MCF 10A (cell line): ENCODE results near the gene NUP210L. TPM values are rescaled to one million over a fixed set of nuclear protein-coding genes. Genes with fewer than 3 reads are reported as not detected.

Experiments
- BruUV-seq: library from RNA; stranded (reverse); fragments of 400-500 nt; replicated peaks from 2 replicates; lab custom pipeline; 2021; lab: Mats Ljungman, UMichigan
- CTCF ChIA-PET: fragments of 300-600 bp; sonication (Branson Sonifier 250); formaldehyde crosslinking; extraction: SDS; loops from one replicate; lab custom pipeline; 2021; ENCODE audit warnings: antibody characterized with exemption, inconsistent platforms; lab: Yijun Ruan, JAX
- POLR2A ChIA-PET: fragments of 300-600, 350-650 bp; sonication (Branson Sonifier 250); formaldehyde crosslinking; extraction: SDS; loops from one replicate; lab custom pipeline; 2020; ENCODE audit warnings: antibody characterized with exemption, inconsistent platforms; lab: Yijun Ruan, JAX
- DNase-seq: peaks from one replicate; pipeline ENCODE4 v3.0.0-alpha.2; 2018; ENCODE audit not compliant: unreplicated experiment
- H3K27ac Mint-ChIP-seq: one replicate; pipeline ENCODE4 v1.8.0; 2022; ENCODE audit warnings: mild to moderate bottlenecking, low read depth, mixed read lengths; ENCODE audit not compliant: unreplicated experiment
- H3K27me3 Mint-ChIP-seq: one replicate; pipeline ENCODE4 v1.8.0; 2022; ENCODE audit warnings: mixed read lengths; ENCODE audit not compliant: insufficient read depth, unreplicated experiment
- H3K36me3 Mint-ChIP-seq: one replicate; pipeline ENCODE4 v1.8.0; 2022; ENCODE audit warnings: mild to moderate bottlenecking, moderate library complexity, mixed read lengths; ENCODE audit not compliant: insufficient read depth, unreplicated experiment
- H3K4me1 Mint-ChIP-seq: one replicate; pipeline ENCODE4 v1.8.0; 2022; ENCODE audit warnings: mixed read lengths; ENCODE audit not compliant: insufficient read depth, unreplicated experiment
- H3K4me3 Mint-ChIP-seq: one replicate; pipeline ENCODE4 v1.8.0; 2022; ENCODE audit warnings: mild to moderate bottlenecking, moderate library complexity, mixed read lengths; ENCODE audit not compliant: unreplicated experiment
- H3K9me3 Mint-ChIP-seq: one replicate; pipeline ENCODE4 v1.8.0; 2022; ENCODE audit warnings: mixed read lengths; ENCODE audit not compliant: unreplicated experiment
- CTCF ChIP-seq: fragments of 200-600 bp; IDR thresholded peaks from one replicate; pipeline ENCODE4 v1.8.0; 2022; ENCODE audit warnings: antibody characterized with exemption, mild to moderate bottlenecking; ENCODE audit not compliant: unreplicated experiment
- intact Hi-C: fragments of 100-400 bp; cut with micrococcal nuclease; formaldehyde crosslinking; loops from 2 replicates; pipeline ENCODE4 v1.14.1; 2022
- total RNA-seq: library from RNA; stranded (reverse); gene quantifications from 2 replicates; pipeline ENCODE4 v1.2.3, GENCODE V29; 2022

The NUP210L gene
- total RNA-seq, 1 experiment from 2014 or later = 0.05 TPM

GRCh38 chr1:154157520-154158306, 2.8 kb upstream of the NUP210L start:
- Mint-ChIP-seq H3K27ac (peak overlapping the region; percentile 7), H3K4me3 (no peak overlapping the region), H3K4me1 (no peaks in the 10 kb centered on the region), H3K36me3 (peaks cover 87% of the 10 kb centered on the region), H3K27me3 (no peaks in the 10 kb centered on the region), H3K9me3 (no peaks in the 10 kb centered on the region)
- no peak for DNase-seq
- BruUV-seq = no TSS peak
- intact Hi-C loops = no loop called here
- no peak for TF ChIP-seq CTCF
- ChIA-PET CTCF (interaction anchor here (0.6 to 1.0 kb wide), 3 partner anchors 10 to 512 kb away, joined by 3 to 4 read pairs (median 3); no protein-coding TSS in a partner anchor), POLR2A (interaction anchor here (1.2 kb wide), 1 partner anchor 25 kb away, joined by 4 read pairs; no protein-coding TSS in a partner anchor)

GRCh38 chr1:154155251-154155650, 378 bp upstream of the NUP210L start:
- Mint-ChIP-seq H3K36me3 (peaks cover 62% of the 10 kb centered on the region), H3K4me3 (no peak overlapping the region), H3K27ac (no peak overlapping the region), H3K9me3 (no peaks in the 10 kb centered on the region), H3K27me3 (no peaks in the 10 kb centered on the region), H3K4me1 (peaks cover 7% of the 10 kb centered on the region)
- intact Hi-C loops = no loop called here
- DNase-seq = no peak
- no peak for TF ChIP-seq CTCF
- no TSS peak for BruUV-seq
- POLR2A ChIA-PET = interaction anchor here (1.5 kb wide), 1 partner anchor 27 kb away, joined by 6 read pairs; no protein-coding TSS in a partner anchor
- CTCF ChIA-PET = interaction anchor here (0.8 kb wide), 1 partner anchor 23 kb away, joined by 4 read pairs; no protein-coding TSS in a partner anchor

GRCh38 chr1:154154053-154154452, 820 bp downstream of the NUP210L start:
- no peak overlapping the region for H3K27ac Mint-ChIP-seq
- H3K9me3 Mint-ChIP-seq = no peaks in the 10 kb centered on the region
- no peak for TF ChIP-seq CTCF
- no peaks in the 10 kb centered on the region for H3K27me3 Mint-ChIP-seq
- no TSS peak for BruUV-seq
- no peak overlapping the region for H3K4me3 Mint-ChIP-seq
- CTCF ChIA-PET = interaction anchor here (0.9 to 1.1 kb wide), 2 partner anchors 35 to 214 kb away, joined by 3 read pairs; no protein-coding TSS in a partner anchor
- POLR2A ChIA-PET = interaction anchor here (1.2 kb wide), 1 partner anchor 164 kb away, joined by 3 read pairs; the partner anchor contains the start of gene RPS27
- intact Hi-C loops = no loop called here
- peaks cover 7% of the 10 kb centered on the region for H3K4me1 Mint-ChIP-seq
- DNase-seq = no peak
- H3K36me3 Mint-ChIP-seq = peaks cover 50% of the 10 kb centered on the region

DNA sequence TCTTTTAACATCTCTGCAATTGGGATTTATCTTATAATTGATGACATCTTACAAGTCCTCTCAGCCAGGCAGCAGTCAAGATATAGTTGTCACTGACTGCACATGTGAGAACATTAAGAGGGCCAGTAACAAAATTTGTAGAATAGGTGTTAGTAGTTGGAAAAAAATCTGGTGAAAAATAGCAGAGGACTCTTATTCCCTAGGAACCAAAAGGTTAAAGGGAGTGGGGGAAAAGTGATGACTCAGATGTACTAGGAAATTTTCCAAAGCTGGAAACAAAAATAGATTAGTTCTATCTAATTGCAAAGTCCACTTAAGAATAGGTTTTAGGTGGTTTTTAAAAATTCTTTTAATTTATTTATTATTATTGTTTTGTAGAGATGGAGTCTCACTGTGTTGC, 3.6 kb downstream of the NUP210L start:
- Mint-ChIP-seq H3K27me3 (no peaks in the 10 kb centered on the region), H3K36me3 (peaks cover 23% of the 10 kb centered on the region), H3K4me1 (peaks cover 7% of the 10 kb centered on the region), H3K4me3 (no peak overlapping the region), H3K27ac (no peak overlapping the region), H3K9me3 (no peaks in the 10 kb centered on the region)
- CTCF ChIA-PET = interaction anchor here (0.6 to 1.4 kb wide), 2 partner anchors 48 to 337 kb away, joined by 3 to 5 read pairs; no protein-coding TSS in a partner anchor
- POLR2A ChIA-PET = interaction anchor here (0.6 to 1.8 kb wide), 5 partner anchors 11 to 161 kb away, joined by 3 to 5 read pairs (median 3); partner anchors contain the start of gene RPS27
- no TSS peak for BruUV-seq
- peak; percentile 44 for DNase-seq
- intact Hi-C loops = no loop called here
- TF ChIP-seq CTCF = no peak
